ENCODE measurements around the gene CAMTA1. TPM values are rescaled to one million over a fixed set of nuclear protein-coding genes. Genes with fewer than 3 reads are reported as not detected.

CAMTA1 gene
- total RNA-seq, 2 experiments from 2014 or later: 43.9 to 73.3 TPM

DNA sequence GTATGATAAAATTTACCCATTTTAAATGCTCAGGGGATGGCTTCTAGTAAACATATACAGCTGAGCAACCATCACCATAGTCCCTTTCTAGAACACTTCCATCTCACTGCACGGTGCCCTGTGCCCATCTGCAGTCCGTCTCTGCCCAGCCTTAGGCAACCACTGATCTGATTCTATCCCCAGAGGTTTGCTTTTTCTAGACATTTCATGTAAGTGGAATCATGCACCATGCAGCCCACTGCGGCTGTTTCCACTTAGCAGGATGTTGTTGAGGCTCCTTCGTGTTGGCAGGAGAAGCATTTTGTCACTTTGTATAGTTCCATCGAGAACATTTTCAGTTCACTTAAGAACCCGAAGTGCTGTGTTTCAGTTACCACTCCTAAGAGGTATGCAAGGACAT is 958.1 kb downstream of the CAMTA1 start:
- Histone ChIP-seq H3K9me2 (ENCODE audit: insufficient read depth, low read length) (no peaks in the 10 kb centered on the region), H3K4me3 (ENCODE audit: low read depth, low read length, poor library complexity, severe bottlenecking) (no peak overlapping the region), H3K79me2 (ENCODE audit: insufficient read depth, low read depth, low read length) (no peaks in the 10 kb centered on the region), H2AFZ (ENCODE audit: low read length) (no peak overlapping the region), H3K9me3 (ENCODE audit: low read length) (no peaks in the 10 kb centered on the region), H3K4me2 (ENCODE audit: low read length) (no peak overlapping the region), H4K20me1 (ENCODE audit: insufficient read depth, low read length) (no peaks in the 10 kb centered on the region), H3K27ac (ENCODE audit: low read depth, low read length, poor library complexity, severe bottlenecking) (no peak overlapping the region), H3K36me3 (ENCODE audit: insufficient read depth, low read length) (no peaks in the 10 kb centered on the region), H3K4me1 (ENCODE audit: insufficient read depth, low read length, poor library complexity, severe bottlenecking) (no peaks in the 10 kb centered on the region)
- intact Hi-C loops (cut with micrococcal nuclease; ENCODE audit: unreplicated experiment): no loop called here
- POLR2A ChIA-PET: interaction anchor here (0.5 to 1.0 kb wide), 5 partner anchors 14 to 88 kb away, joined by 3 to 5 read pairs (median 3); partner anchors contain the start of gene VAMP3
- TF ChIP-seq EZH2phosphoT487 (IDR thresholded peaks at IDR 0.05; ENCODE audit: borderline replicate concordance, low read depth, low read length): no peak
- no peak for TF ChIP-seq CTCF (conservative IDR thresholded peaks at IDR 0.05; ENCODE audit: low read length)
- CTCF ChIA-PET (ENCODE audit: unreplicated experiment): no interaction called here
- DNase-seq (ENCODE audit: low spot score): no peak
- no TSS peak for BruUV-seq (replicated peaks)

DNA sequence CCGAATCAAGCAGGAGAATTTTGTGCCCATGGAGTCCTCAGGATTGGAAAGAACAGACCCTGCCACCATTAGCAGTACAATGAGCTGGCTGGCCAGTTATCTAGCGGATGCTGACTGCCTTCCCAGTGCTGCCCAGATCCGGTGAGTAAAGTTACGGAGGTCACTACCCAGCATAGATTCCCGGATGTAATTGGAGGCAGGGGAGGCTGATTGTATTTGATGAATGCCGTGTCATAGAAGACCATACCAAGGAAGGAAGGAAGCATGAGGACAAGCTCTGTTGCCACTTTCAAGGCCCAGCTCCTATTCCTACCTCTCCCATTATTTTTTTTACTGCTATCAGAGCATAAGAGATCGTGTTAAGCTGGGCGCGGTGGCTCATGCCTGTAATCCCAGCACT is 959.6 kb downstream of the CAMTA1 start:
- Histone ChIP-seq H3K4me3 (ENCODE audit: low read depth, low read length, poor library complexity, severe bottlenecking) (no peak overlapping the region), H2AFZ (ENCODE audit: low read length) (no peak overlapping the region), H3K9me3 (ENCODE audit: low read length) (no peaks in the 10 kb centered on the region), H3K79me2 (ENCODE audit: insufficient read depth, low read depth, low read length) (no peaks in the 10 kb centered on the region), H3K9me2 (ENCODE audit: insufficient read depth, low read length) (no peaks in the 10 kb centered on the region), H3K27ac (ENCODE audit: low read depth, low read length, poor library complexity, severe bottlenecking) (no peak overlapping the region), H3K36me3 (ENCODE audit: insufficient read depth, low read length) (no peaks in the 10 kb centered on the region), H3K4me2 (ENCODE audit: low read length) (no peak overlapping the region), H3K4me1 (ENCODE audit: insufficient read depth, low read length, poor library complexity, severe bottlenecking) (no peaks in the 10 kb centered on the region), H4K20me1 (ENCODE audit: insufficient read depth, low read length) (no peaks in the 10 kb centered on the region)
- BruUV-seq (replicated peaks): no TSS peak
- CTCF ChIA-PET (ENCODE audit: unreplicated experiment): no interaction called here
- no peak for DNase-seq (ENCODE audit: low spot score)
- intact Hi-C loops (cut with micrococcal nuclease; ENCODE audit: unreplicated experiment): no loop called here
- TF ChIP-seq CTCF (conservative IDR thresholded peaks at IDR 0.05; ENCODE audit: low read length): no peak
- TF ChIP-seq EZH2phosphoT487 (IDR thresholded peaks at IDR 0.05; ENCODE audit: borderline replicate concordance, low read depth, low read length): no peak
- POLR2A ChIA-PET: no interaction called here

- Histone ChIP-seq H3K27ac (ENCODE audit: low read depth, low read length, poor library complexity, severe bottlenecking) (no peak overlapping the region), H3K4me2 (ENCODE audit: low read length) (no peak overlapping the region), H3K4me1 (ENCODE audit: insufficient read depth, low read length, poor library complexity, severe bottlenecking) (no peaks in the 10 kb centered on the region), H3K4me3 (ENCODE audit: low read depth, low read length, poor library complexity, severe bottlenecking) (no peak overlapping the region), H3K9me3 (ENCODE audit: low read length) (no peaks in the 10 kb centered on the region), H3K79me2 (ENCODE audit: insufficient read depth, low read depth, low read length) (no peaks in the 10 kb centered on the region), H4K20me1 (ENCODE audit: insufficient read depth, low read length) (no peaks in the 10 kb centered on the region), H3K9me2 (ENCODE audit: insufficient read depth, low read length) (no peaks in the 10 kb centered on the region), H3K36me3 (ENCODE audit: insufficient read depth, low read length) (no peaks in the 10 kb centered on the region), H2AFZ (ENCODE audit: low read length) (no peak overlapping the region)
- POLR2A ChIA-PET: no interaction called here
- no peak for TF ChIP-seq EZH2phosphoT487 (IDR thresholded peaks at IDR 0.05; ENCODE audit: borderline replicate concordance, low read depth, low read length)
- TF ChIP-seq CTCF (conservative IDR thresholded peaks at IDR 0.05; ENCODE audit: low read length): no peak
- DNase-seq (ENCODE audit: low spot score): no peak
- CTCF ChIA-PET (ENCODE audit: unreplicated experiment): no interaction called here
- BruUV-seq (replicated peaks): no TSS peak
- intact Hi-C loops (cut with micrococcal nuclease; ENCODE audit: unreplicated experiment): no loop called here
Observed at GRCh38 chr1:7745783-7746182, 960.5 kb downstream of the CAMTA1 start.
